HG03066 (cell line): ENCODE measurements around the gene FAM83B.
"Not testable (repeated sequence)": the region's sequence is repeated elsewhere in the genome, so short reads cannot be mapped to it uniquely, and the experiment has no call there.

ENCODE experiments used
- ATAC-seq: cut with Tn5 transposase; IDR thresholded peaks from one replicate; pipeline ENCODE4 v1.9.1; 2021; ENCODE audit warnings: low read depth; ENCODE audit not compliant: unreplicated experiment

The FAM83B gene

DNA sequence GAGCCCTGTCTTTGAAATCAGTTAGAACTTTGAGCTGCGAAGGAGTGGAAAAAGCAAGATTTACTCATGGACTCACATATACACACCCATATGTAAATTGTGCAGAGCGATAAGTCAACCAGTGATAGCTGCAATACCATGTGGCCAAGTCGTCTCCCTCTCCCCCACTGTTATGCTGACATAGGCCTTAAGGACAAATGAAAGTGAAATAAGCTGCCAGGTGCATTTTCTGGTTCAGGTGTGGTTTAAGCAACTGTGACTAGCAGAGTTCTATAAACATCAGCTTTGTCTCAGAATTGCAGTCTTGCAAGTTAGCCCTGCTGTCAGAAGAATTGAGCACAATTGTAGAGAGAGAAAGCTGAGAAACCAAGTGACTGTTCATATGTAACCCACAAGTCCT, 9.6 kb downstream of the FAM83B start:
- no peak for ATAC-seq

DNA sequence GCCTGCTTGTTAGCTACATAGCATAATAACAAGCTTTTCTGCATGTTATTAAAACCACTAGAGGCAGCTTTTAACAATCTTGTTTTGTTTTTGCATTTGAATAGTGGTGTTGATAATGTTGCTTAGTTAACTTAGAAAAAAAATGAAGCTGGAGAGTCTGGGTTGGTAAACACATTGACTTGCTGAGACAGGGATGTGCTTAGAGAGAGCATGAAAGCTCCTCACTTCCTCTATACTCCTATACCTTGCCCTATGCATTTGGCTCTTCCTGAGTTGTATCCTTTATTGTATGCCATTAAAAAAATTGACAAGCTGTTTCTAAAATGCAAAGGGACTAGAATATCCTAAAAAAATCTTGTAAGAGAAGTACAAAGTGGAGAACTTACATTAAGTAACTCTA, 13.6 kb downstream of the FAM83B start:
- no peak for ATAC-seq

DNA sequence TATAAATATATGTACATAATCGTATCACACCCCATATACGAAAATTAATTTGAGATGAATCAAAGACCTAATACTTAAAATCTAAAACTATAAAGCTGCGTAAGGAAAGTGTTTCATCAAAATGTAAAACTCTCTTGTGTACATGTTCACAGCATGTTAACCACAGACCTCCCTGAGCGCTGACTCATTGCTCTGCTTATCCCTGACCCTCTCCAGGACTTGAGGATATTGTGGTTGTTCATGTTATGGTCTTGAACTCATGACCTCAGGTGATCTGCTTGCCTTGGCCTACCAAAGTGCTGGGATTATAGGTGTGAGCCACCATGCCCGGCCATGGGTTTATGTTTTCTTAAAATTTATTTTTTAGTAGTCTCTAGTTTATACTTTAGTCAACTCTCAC, 14.2 kb downstream of the FAM83B start:
- ATAC-seq: no peak

DNA sequence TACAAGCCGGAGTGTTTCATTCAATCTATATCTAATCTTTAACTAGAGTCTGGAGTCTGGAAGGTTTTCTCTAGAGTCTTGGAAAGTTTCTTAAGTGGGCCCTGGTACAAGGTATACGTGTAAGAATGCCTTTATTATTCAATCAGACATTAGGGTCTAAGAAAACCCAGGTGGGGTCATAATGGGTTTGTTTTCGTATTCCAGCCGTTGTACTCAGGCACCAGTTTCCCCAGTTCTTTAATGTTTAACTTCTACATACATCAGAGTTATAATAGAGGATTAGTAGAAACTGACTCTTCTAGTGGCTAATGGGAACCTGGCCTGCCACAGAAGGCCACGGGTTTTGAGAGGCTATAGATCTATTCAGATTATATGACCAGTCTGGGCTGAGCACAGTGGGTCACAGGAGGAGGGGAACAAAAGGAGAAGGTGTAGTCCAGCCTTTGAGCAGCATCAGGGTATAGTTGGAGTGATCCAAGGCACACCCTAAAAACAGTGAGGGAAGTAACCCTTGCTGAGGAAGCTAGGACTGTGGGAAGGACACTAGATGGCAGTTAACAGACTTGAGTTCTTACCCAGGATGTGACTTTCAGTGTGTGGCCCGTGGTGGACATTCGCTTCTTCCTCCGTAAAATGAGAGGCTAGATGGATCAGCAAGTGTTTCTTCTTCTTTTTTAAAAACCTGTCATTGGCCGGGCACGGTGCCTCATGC, 15.5 kb downstream of the FAM83B start:
- ATAC-seq: no peak

DNA sequence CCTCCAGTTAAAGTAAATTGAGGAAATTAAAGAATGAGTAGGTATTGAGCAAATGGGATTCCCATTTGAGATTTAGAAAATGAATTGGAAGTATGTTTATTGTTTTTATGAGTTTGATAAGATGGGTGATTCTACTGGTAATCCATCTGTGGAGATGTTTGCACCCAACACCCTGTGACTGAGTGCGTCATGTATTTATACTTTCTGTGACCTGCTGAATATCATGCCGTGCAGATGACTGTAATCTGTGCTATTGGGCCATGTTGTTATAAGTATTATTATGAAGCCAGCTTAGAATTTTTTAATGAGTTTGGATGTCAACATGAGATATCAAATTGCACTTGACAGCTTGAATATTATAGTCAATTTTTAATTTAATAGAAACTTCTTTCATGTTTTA, 17.7 kb downstream of the FAM83B start:
- ATAC-seq: no peak

DNA sequence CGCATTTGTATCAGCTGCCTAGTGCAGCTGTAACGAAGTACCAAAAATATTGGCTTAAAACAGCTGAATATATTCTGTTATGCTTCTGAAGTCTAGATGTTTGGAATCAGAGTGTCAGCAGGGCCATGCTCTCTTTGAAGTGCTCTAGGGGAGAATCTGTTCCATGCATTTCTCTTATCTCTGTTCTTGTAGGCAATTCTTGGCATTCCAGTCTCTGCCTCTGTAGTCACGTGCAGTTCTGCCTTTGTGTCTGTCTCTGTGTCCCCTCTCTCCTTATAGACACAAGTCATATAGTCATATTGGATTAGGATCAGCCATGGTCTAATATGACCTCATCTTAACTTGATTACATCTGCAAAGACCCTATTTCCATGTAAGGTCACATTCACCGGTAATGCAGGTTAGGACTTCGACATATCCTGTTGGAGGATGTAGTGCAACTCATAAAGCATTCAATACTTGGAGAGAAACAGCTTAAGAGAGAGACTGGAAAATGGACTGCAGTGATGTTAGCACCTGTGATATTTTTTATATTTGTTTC, 18.6 kb downstream of the FAM83B start:
- ATAC-seq: no peak

DNA sequence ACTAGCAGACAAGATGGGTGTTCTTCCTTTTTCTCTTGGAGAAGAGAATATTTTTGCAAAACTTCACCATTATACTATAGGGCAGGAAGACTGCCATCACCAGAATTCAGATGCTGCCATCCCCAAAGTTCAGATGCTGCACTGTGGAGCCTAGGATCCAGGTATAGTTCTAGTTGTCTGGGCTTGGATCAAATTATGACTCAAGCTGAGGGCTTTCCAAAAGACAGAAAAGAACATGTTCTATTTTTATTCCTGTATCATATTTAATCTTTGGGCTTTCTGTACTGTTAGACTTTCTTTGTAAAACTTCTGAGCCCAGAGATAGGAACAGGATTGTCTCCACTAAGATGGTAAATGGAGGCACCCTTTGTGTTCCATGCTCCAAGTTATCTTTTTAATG, 22.0 kb downstream of the FAM83B start:
- no peak for ATAC-seq

DNA sequence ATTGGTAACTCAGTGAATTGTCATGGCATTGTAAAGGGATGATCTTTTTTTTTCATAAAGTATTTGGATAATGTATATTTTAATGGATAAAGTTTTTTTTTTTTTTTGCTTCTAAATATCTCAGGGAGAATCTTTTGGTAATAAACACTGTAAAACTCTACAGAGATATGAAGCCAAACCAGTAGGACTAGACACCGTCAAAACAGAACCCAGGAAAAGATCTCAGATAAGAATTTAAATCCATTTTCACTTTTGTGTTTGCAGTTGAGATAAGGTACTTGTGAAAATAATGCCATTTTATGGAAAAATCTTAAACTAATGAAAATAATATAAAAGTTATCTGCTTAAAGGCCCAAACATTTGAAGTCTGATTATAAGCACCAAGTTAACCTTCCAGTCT, 27.0 kb downstream of the FAM83B start:
- no peak for ATAC-seq

DNA sequence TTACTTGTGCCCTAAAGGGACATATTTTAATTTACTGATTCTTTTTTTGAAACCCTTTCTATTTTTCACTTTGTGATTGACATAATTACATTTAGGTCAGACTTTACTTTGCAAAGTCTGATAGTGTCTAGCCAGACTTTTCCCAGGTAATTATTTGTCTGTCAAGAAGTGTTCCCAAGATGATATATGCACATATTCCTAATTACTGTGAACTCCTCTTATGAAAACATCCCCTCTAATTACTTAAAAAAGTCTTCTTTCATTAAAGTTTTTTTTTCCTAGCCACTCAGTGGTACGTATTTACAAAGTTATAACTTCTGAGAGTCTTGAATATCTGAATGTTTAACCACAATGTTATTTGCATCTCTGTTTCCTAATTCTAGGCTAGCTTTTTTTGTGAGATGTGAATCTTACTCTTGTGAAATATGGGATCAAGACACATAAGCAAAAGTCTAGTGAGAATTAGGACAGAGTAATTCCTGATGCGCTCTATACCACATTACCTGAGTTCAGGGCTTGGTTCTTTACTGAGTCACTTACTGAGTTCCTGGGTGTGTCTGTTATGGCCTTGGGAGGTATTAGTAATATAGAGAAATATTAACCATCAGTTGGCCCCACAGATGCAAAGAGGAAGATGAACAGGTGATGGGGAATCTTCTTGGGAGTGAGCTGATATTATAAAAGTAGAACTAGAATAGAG, 27.9 kb downstream of the FAM83B start:
- ATAC-seq: no peak

DNA sequence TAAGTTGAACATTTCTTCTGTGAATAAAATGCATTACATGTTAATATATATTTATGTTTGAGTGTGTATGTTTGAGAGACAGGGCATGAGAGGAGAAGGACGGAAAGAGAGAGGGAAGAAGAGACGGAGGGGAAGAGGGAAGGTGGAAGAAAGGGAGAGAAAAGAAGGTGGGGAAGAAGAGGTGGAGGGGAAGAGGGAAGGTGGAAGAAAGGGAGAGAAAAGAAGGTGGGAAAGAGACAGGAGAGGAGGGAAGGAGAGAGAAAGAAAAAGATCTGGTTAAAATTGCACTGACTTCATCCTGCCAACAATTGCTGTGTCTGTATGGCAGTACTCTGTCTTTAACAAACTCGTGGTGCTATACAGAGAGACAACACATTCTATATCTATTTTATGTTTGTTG, 29.0 kb downstream of the FAM83B start:
- ATAC-seq: no peak

DNA sequence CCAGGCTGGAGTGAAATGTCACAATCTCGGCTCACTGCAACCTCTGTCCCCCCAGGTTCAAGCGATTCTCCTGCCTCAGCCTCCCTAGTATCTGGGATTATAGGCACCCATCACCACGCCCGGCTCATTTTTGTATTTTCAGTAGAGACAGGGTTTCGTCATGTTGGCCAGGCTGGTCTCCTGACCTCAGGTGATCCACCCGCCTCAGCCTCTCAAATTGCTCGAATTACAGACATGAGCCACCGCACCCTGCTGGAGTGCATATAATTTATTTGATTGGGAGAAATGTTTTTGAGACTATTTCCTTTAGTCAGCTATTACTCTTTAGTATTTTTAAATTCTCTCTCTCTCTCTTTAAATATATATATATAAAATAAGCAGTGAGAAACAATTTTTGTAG, 29.8 kb downstream of the FAM83B start:
- no peak for ATAC-seq

DNA sequence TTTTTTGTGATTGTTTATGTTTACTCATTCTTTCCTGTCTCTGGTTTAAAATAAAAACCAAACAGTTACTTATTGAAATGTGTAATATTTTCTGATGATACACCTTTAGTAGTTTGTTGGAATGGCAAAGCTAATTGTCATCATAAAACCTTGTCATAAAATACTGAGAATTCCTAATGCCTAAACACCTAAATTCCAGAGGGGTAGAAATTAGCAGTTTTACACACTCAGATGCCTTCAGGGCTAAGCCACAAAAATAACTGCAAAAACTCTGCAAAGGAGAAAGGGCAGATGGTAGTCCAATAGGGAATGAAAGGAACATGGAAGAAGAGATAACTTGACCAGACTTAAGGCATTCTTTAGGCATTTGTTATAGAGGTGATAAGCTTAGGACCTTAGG, 30.3 kb downstream of the FAM83B start:
- ATAC-seq: no peak

DNA sequence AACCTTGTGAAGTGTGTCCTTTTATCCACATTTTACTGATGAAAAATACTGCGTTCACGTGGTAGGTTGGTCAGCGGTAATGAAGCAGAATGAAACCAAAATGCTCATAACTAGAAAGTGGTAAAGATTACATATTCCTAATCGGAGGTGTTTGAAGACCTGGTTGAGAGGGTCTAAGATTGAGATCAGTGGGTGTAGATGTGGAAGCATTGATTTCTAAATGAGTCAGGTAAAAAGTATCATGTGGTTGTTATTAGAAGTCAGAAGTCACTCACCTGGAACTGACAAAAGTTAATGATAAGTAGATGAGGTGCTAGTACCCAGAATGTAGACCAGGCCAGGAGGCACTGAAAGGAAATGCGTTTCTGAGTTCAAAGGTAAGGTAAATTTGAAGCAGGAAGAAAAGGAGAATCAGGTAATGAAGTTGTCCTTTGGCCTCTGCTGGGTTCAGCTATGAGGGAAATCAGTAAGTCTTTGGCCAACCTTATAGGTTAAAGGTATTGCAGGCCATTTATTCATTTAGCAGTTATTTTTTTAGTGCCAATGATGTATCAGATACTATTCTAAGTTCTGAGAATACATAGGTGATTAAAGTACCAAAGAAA, 31.2 kb downstream of the FAM83B start:
- no peak for ATAC-seq

DNA sequence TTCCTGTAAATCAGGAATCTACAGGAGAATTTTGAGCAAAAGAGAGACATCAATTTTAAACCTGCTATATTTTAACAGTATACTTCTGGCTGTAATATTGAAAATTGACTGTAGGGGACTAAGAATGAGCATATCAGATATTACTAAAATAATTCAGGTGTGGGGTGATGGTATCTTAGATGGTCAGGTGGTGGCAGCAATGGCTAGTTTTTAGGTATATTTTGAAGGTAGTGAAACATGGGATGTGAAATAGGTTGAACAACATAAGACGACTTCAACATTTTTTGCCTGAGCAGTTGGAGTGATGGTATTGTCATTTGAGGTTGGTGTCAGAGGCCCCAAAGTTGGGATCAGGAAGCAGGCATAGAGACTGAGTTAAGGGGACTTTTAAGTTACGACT, 32.1 kb downstream of the FAM83B start:
- no peak for ATAC-seq

DNA sequence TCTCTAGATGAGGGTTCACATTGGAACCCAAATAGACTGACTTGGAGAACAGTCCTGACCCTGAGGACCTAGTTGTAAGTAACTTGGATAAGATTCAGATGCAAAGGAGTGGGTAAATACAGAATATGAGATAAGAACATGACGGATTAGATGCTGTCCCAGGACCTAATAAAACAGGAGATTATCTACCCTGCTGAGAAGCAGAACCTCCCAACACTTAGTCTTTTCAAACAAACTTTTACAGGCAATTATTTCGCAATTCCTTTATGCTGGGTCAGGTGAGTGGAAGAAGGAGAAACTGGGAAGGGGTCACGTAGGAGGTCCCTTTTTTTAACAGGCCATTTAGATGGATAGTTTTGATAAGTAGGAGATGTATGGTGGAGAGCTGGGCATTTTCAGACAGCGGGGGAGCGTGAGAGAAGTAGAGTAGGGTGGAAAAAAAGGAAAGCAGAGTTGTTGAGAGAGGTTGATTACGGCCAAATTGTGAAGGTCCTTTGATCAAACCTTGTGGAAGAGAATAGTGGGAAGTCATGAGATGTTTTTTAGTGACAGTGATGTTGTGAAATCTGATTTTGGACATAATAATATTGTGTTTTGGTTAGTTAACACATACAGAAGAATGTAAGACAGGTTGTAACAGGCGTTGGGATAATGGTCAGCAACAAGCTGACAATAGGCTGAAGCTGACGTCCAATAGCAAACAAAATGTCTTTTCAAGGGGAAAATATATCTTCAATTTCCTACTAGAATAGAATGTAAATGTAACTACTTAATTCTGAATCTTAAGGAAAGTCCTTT, 32.8 kb downstream of the FAM83B start:
- no peak for ATAC-seq

DNA sequence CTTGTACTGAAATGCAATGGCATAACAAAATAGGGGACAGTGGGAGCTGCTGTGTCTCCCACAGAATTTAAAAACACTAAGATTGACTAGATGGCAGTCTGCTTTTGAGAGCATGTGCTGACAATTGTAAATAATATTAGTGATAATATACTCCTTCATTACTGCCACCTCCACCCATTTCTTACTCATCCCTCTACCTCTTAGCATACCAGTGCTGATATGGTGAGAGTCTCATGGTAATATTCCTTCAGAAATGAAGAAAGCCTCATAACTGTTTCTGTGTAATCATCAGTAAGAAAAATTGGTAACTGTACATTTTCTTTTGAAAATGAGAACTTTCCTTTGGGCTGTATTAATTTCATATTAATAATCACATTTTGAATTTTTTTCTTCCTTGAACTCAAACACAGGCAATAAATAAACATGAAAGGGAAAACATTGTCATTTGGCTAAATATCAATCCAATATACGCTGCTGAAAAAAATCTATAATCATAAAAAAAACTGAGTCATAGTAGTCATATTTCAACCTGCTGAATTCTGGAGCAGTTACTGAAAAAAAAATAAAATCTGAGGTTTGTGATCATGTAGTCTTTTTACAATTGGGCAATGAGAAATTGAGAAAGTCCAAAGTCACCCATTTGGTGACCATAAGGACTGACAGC, 34.6 kb downstream of the FAM83B start:
- ATAC-seq: no peak

DNA sequence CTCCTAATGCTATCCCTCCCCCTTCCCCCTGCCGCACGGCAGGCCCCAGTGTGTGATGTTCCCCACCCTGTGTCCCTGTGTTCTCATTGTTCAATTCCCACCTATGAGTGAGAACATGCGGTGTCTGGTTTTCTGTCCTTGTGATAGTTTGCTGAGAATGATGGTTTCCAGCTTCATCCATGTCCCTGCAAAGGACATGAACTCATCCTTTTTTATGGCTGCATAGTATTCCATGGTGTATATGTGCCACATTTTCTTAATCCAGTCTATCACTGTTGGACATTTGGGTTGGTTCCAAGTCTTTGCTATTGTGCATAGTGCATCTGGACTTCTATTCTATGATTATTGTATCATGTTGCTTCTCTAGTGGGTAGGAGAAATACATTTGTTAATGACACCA, 35.3 kb downstream of the FAM83B start:
- not testable (repeated sequence) for ATAC-seq

DNA sequence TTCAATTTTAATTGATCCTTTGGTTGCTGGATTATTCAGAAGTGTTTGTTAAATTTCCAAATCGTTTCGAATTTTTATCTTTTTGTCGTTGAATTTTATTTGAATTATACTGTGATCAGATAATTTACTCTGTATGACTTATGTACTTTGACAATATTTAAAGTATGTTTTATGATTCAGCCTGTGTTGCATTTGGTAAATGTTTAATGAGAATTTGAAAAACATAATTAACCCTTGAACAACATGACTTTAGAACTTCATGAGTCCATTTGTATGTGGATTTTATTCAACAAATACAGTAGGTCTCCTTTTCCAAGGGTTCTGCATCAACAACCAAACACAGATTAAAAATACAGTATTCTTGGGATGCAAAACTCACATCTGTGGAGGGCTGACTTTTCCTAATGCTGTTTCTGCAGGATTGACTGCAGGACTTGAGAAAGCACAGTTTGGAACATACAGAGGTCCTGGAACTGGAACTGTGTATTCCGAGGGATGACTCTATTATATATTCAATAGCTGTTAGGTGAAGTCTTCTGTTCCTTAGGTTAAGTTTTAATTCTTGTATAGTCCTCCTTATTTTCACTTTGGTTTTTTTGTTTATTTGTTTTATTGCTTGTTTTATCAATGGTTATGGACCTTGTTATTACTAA, 40.5 kb downstream of the FAM83B start:
- no peak for ATAC-seq

DNA sequence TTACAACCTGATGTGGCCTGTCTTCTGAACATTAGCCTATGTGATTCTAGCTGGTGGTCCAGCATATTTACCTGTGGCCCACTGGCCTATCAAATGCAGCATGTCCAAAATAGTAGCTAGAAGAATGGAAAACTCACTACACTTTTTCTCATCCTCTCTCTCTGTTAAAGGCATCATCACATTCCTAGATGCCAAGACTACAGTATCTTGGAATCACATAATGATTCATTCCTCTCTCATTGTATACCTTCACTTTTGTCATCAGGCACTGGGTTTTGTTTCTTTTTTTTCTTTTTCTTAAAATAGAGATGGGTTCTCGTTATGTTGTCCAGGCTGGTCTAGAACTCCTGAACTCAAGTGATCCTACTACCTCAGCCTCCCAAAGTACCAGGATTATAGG, 45.0 kb downstream of the FAM83B start:
- ATAC-seq: no peak

DNA sequence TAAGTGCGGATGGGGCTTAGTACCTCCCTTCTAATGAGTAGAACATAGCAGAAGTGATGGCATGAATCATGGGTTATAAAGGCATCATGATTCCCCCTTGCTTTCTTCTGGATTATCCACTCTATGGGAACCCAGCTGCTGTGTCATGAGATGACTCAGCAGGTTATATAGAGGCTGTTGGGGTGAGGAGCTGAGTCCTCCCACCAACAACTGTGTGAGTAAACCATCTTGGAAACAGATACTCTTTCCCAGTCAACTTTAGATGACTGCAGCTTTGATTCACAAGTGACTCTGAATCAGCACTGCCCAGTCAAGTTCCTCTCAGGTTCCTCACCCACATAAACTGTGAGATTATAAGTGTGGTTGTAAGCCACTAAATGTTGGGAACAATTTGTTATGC, 46.3 kb downstream of the FAM83B start:
- ATAC-seq: no peak
